ENCODE data around the gene NAGLU. TPM values are rescaled to one million over a fixed set of nuclear protein-coding genes. Genes with fewer than 3 reads are reported as not detected.

Gene NAGLU
- total and polyA plus RNA-seq, 2 experiments from 2014 or later, result 12.0 to 31.2 TPM

GRCh38 chr17:42537826-42538451, 1.9 kb downstream of the NAGLU start:
- H3K4me2 ChIP-seq, result no peak overlapping the region
- H3K79me2 ChIP-seq (replicated peaks; ENCODE audit: insufficient read depth), result no peaks in the 10 kb centered on the region
- no peak overlapping the region for H2AFZ ChIP-seq
- H3K9me2 ChIP-seq (ENCODE audit: insufficient read depth), result no peaks in the 10 kb centered on the region
- peaks cover 22% of the 10 kb centered on the region for H3K36me3 Mint-ChIP-seq (ENCODE audit: low read depth)
- peaks cover 12% of the 10 kb centered on the region for H3K27me3 ChIP-seq (ENCODE audit: insufficient read depth)
- H3K27ac Mint-ChIP-seq, result no peak overlapping the region
- H3F3A ChIP-seq (replicated peaks; ENCODE audit: low read depth), result peaks cover 23% of the 10 kb centered on the region; the same call in 1 of the 2 replicates
- no peak for DNase-seq (ENCODE audit: low spot score)
- no peak for ATAC-seq
- TF ChIP-seq STAT1 (IDR thresholded peaks at IDR 0.05; ENCODE audit: unreplicated experiment), result no peak
- TF ChIP-seq ZNF462 (CRISPR knock-in tag; IDR thresholded peaks at IDR 0.05), result no peak
- TF ChIP-seq ZNF331 (CRISPR knock-in tag; IDR thresholded peaks at IDR 0.05; ENCODE audit: low read depth), result no peak
- no peak for TF ChIP-seq EZH2phosphoT487 (IDR thresholded peaks at IDR 0.05; ENCODE audit: unreplicated experiment)
- no peak for TF ChIP-seq NANOG (IDR thresholded peaks at IDR 0.05; ENCODE audit: borderline replicate concordance)
- no peak for TF ChIP-seq POLR2AphosphoS5 (IDR thresholded peaks at IDR 0.05; ENCODE audit: low read depth)
- no peak for TF ChIP-seq JUNB (IDR thresholded peaks at IDR 0.05; ENCODE audit: unreplicated experiment)
- no peak for TF ChIP-seq ETS1 (IDR thresholded peaks at IDR 0.05)
- TF ChIP-seq EZH2 (IDR thresholded peaks at IDR 0.05; ENCODE audit: low read depth, unreplicated experiment), result no peak
- H3K27me3 Mint-ChIP-seq (ENCODE audit: insufficient read depth, low read depth, poor library complexity), result peaks cover 9% of the 10 kb centered on the region
- H3K4me1 ChIP-seq (ENCODE audit: insufficient read depth), result peaks cover 18% of the 10 kb centered on the region
- H4K20me1 ChIP-seq (replicated peaks; ENCODE audit: insufficient read depth), result no peaks in the 10 kb centered on the region
- no peaks in the 10 kb centered on the region; the same call in 2 of the 3 replicates for H3K9me3 Mint-ChIP-seq
- no peak overlapping the region for H3K4me3 ChIP-seq
- no peaks in the 10 kb centered on the region for H3K36me3 ChIP-seq (ENCODE audit: insufficient read depth)
- no peak overlapping the region for H3K27ac ChIP-seq (ENCODE audit: low read depth)
- peak overlapping the region; percentile 83 for H3K4me3 Mint-ChIP-seq
- peaks cover 18% of the 10 kb centered on the region for H3K4me1 Mint-ChIP-seq
